Measurements from ENCODE around the gene ANKRD13C.

Gene ANKRD13C

DNA sequence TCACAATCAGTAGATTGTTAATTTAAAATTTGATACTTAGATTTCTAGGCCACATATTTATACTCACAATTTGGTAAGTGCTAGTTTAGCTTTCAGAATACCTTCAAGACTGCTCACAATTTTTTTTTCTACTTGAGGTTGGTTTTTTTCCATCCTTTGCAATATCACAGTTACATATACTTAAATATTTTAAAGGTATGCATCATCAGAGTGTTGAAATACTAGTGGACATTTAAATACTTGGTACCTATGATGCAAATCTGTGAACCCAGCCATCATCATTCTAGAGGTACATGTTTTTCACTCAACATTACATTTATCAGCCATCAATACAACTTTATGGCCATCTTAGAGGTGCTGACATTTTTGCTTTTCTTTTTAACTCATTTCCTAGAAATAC, 143.0 kb downstream of the ANKRD13C start:
- no peak for DNase-seq

DNA sequence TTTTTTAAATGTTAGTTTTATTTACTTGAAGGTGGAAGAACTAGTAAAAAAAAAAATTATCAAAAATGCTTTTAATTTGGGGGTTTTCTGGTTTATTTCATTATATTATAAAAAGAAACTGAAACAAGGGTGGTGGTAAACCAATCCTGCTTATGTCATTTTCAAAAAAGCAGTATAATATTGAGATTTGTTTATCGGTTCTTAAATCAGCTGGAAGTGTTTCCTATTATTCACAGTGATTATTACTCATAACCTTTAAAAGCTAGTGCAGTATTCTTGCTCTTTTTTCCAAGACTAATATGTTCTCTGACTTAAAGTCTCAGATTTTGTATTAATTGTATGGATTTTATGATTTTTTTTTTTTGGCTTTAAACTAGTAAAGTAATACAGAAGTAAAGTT, 143.7 kb downstream of the ANKRD13C start:
- DNase-seq = no peak
